Adrenal gland (tissue), 5 donors: ENCODE data around the gene COQ10A.

ENCODE experiments used
- CTCF ChIP-seq, 6 experiments: fragments of 450-650 bp in 4 of 6; fragments of 200-600 bp in 2 of 6; sonication (generic) in 1 of 6; IDR thresholded peaks; 1 replicate in 5 of 6; 2 replicates in 1 of 6; pipeline versions ENCODE4 v1.5.1 to v1.8.0; 2016 to 2021; ENCODE audit warnings: antibody characterized with exemption in 6 of 6, mild to moderate bottlenecking in 2 of 6, moderate library complexity in 1 of 6
- POLR2A ChIP-seq, 2 donors: fragments of 450-650 bp; IDR thresholded peaks; one replicate each; pipeline ENCODE4 v1.6.1; 2017; ENCODE audit warnings: antibody characterized with exemption in 2 of 2, mild to moderate bottlenecking in 2 of 2, moderate library complexity in 1 of 2
- donor health status: DM: no; HTN: no; CAD: no.

DNA sequence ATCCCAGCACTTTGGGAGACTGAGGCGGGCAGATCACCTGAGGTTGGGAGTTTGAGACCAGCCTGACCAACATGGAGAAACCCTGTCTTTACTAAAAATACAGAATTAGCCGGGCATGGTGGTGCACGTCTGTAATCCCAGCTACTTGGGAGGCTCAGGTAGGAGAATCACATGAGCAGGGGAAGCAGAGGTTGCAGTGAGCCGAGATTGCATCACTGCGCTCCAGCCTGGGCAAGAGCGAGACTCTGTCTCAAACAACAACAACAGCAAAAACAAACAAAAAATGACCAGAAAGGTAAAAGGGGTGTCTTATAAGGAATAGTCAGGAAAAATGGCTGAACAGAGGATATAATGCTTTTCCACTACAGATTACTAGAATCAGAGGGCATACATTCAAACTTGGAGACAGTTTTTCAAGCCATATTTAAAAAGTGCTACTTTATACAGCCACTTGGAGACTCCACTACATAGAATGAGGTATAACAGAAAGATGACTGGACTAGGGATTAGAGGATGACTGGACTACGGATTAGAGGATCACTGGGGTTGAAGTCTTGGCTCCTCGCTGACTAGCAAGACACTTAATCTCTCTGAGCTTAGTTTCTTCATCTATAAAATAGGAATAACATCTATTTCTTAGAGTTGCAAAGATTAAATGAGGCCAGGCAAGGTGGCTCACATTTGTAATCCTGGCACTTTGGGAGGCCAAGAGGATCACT, 38.3 kb downstream of the COQ10A start:
- TF ChIP-seq CTCF (IDR thresholded peaks at IDR 0.05) = no peak
- TF ChIP-seq POLR2A (IDR thresholded peaks at IDR 0.05) = no peak
